GM21515 (cell line): Measurements from ENCODE around the gene CCSER1.
"Not testable (repeated sequence)": the region's sequence is repeated elsewhere in the genome, so short reads cannot be mapped to it uniquely, and the experiment has no call there.

Experiments
- ATAC-seq: cut with Tn5 transposase; IDR thresholded peaks from one replicate; pipeline ENCODE4 v1.9.1; 2021; ENCODE audit not compliant: unreplicated experiment

The CCSER1 gene

GRCh38 chr4:91462566-91462965 is 1335.4 kb downstream of the CCSER1 start:
- not testable (repeated sequence) for ATAC-seq

- ATAC-seq: no peak
These were observed 1343.5 kb downstream of the CCSER1 start for GRCh38 chr4:91470671-91471070.

- no peak for ATAC-seq
These were observed 1344.1 kb downstream of the CCSER1 start for GRCh38 chr4:91471280-91471679.

- no peak for ATAC-seq
These were observed 1344.9 kb downstream of the CCSER1 start for GRCh38 chr4:91472046-91472445.

GRCh38 chr4:91485415-91485814 is 1358.2 kb downstream of the CCSER1 start:
- no peak for ATAC-seq

GRCh38 chr4:91488946-91489345 is 1361.8 kb downstream of the CCSER1 start:
- ATAC-seq: no peak

GRCh38 chr4:91497892-91498291 is 1370.7 kb downstream of the CCSER1 start:
- ATAC-seq: no peak

GRCh38 chr4:91502365-91502764 is 1375.2 kb downstream of the CCSER1 start:
- no peak for ATAC-seq

- ATAC-seq: no peak
These were observed 1386.1 kb downstream of the CCSER1 start for GRCh38 chr4:91513326-91513725.

- ATAC-seq: no peak
These were observed 1392.0 kb downstream of the CCSER1 start for GRCh38 chr4:91519155-91519554.

- no peak for ATAC-seq
These were observed 1398.4 kb downstream of the CCSER1 start for GRCh38 chr4:91525621-91526020.

- no peak for ATAC-seq
These were observed 1399.9 kb downstream of the CCSER1 start for GRCh38 chr4:91527056-91527455.

GRCh38 chr4:91567594-91567993 is 1440.4 kb downstream of the CCSER1 start:
- no peak for ATAC-seq

- no peak for ATAC-seq
These were observed 1450.7 kb downstream of the CCSER1 start for GRCh38 chr4:91577864-91578263.

- ATAC-seq: no peak
These were observed 1463.1 kb downstream of the CCSER1 start for GRCh38 chr4:91590260-91590659.

GRCh38 chr4:91592125-91592524 is 1464.9 kb downstream of the CCSER1 start:
- no peak for ATAC-seq

GRCh38 chr4:91596718-91597117 is 1469.5 kb downstream of the CCSER1 start:
- ATAC-seq: no peak

- ATAC-seq: no peak
These were observed 1471.5 kb downstream of the CCSER1 start for GRCh38 chr4:91598696-91599095.

GRCh38 chr4:91600301-91600700 is 1473.1 kb downstream of the CCSER1 start:
- no peak for ATAC-seq

GRCh38 chr4:91601401-91601800 is 1474.2 kb downstream of the CCSER1 start:
- ATAC-seq: no peak

GRCh38 chr4:91611782-91612181 is 1484.6 kb downstream of the CCSER1 start:
- no peak for ATAC-seq

GRCh38 chr4:91620952-91621351 is 1493.8 kb downstream of the CCSER1 start:
- ATAC-seq: no peak

- ATAC-seq: no peak
These were observed 1494.3 kb downstream of the CCSER1 start for GRCh38 chr4:91621446-91621845.
